HT1080 (cell line): ENCODE measurements around the gene ZNF169. TPM values are rescaled to one million over a fixed set of nuclear protein-coding genes. Genes with fewer than 3 reads are reported as not detected.
"Not testable (repeated sequence)": the region's sequence is repeated elsewhere in the genome, so short reads cannot be mapped to it uniquely, and the experiment has no call there.

Experiments
- DNase-seq: peaks from one replicate; pipeline ENCODE4 v3.0.0-alpha.2; 2015; ENCODE audit warnings: low read depth
- total RNA-seq: library from RNA; depleted of rRNA; stranded (reverse); fragments of >200 nt; shearing (Covaris generic); gene quantifications from 2 replicates; pipeline ENCODE4 v1.2.3, GENCODE V29; 2014; rRNA removed

ZNF169 gene
- total RNA-seq, 1 experiment from 2014 or later: 4.1 TPM

GRCh38 chr9:94341703-94342102, 82.6 kb downstream of the ZNF169 start:
- not testable (repeated sequence) for DNase-seq

GRCh38 chr9:94347451-94347850, 88.4 kb downstream of the ZNF169 start:
- DNase-seq: not testable (repeated sequence)

- DNase-seq: not testable (repeated sequence)
Observed at GRCh38 chr9:94348754-94349153, 89.7 kb downstream of the ZNF169 start.

Other genes with a start within 250 kb of the ZNF169 start
- 3.7 and 4.1 TPM in 2 replicates for gene PTPDC1, start 174.8 kb upstream of the ZNF169 start, total RNA-seq
- gene NUTM2F, start 69.3 kb downstream of the ZNF169 start, total RNA-seq: not detected in 2 replicates